Left lung (tissue), 10 donors: Measurements from ENCODE around the gene RPS6KA2. TPM values are rescaled to one million over a fixed set of nuclear protein-coding genes. Genes with fewer than 3 reads are reported as not detected.

Source experiments
- ATAC-seq: fragments of 200-7000 bp; cut with Tn5 transposase; one replicate; pipeline ENCODE4 v1.9.1; 2020; ENCODE audit warnings: moderate library complexity
- DNase-seq, 4 donors: peaks; one replicate each; pipeline ENCODE4 v3.0.0-alpha.2; 2013 to 2020
- H3K27ac ChIP-seq, 2 donors: fragments of 200-600 bp; sonication (generic) in 1 of 2; one replicate each; pipeline versions ENCODE4 v1.5.0 to v1.8.0; 2020 to 2021
- H3K27me3 ChIP-seq, 2 donors: fragments of 200-600 bp; sonication (generic) in 1 of 2; one replicate each; pipeline versions ENCODE4 v1.5.0 to v1.8.0; 2020 to 2021
- H3K36me3 ChIP-seq, 2 donors: fragments of 200-600 bp; sonication (generic) in 1 of 2; one replicate each; pipeline versions ENCODE4 v1.5.0 to v1.8.0; 2020 to 2021
- H3K4me1 ChIP-seq, 2 donors: fragments of 200-600 bp; one replicate each; pipeline ENCODE4 v1.8.0; 2021
- H3K4me3 ChIP-seq, 2 donors: fragments of 200-600 bp; sonication (generic) in 1 of 2; one replicate each; pipeline versions ENCODE4 v1.5.0 to v1.8.0; 2020 to 2021; ENCODE audit warnings: mild to moderate bottlenecking in 1 of 2
- H3K9me3 ChIP-seq, 2 donors: fragments of 200-600 bp; sonication (generic) in 1 of 2; one replicate each; pipeline versions ENCODE4 v1.5.0 to v1.8.0; 2020 to 2021
- CTCF ChIP-seq, 2 donors: fragments of 200-600 bp; sonication (generic) in 1 of 2; IDR thresholded peaks; one replicate each; pipeline versions ENCODE4 v1.5.0 to v1.8.0; 2021; ENCODE audit warnings: antibody characterized with exemption in 2 of 2
- intact Hi-C, 2 donors: fragments of 100-400 bp; cut with DNase I; formaldehyde crosslinking; loops; one replicate each; pipeline versions ENCODE4 v1.11.2 to v1.14.2; 2022
- polyA plus RNA-seq, 6 donors: library from polyadenylated mRNA; unstranded; fragments of 120-200 nt; gene quantifications; one replicate each; pipeline ENCODE4 v1.2.1, GENCODE V29; 2013; ENCODE audit not compliant: insufficient read length in 6 of 6
- total RNA-seq, 2 donors: library from RNA; stranded (reverse); fragmentation: NEBNext Ultra II Directional; extraction: Animal tissue kit (Norgen Biotek cat#: 25700); gene quantifications; one replicate each; pipeline ENCODE4 v1.2.1, GENCODE V29; 2021
- donor health status: DM: no; HTN: yes; CAD: no.
- donor health status: DM: no; HTN: no; CAD: no.

The RPS6KA2 gene
- total and polyA plus RNA-seq, 8 donors, result 42.0 to 160 (median 48.0) TPM

GRCh38 chr6:166442131-166442685 is 184.8 kb downstream of the RPS6KA2 start:
- no peak for TF ChIP-seq CTCF (IDR thresholded peaks at IDR 0.05)
- Histone ChIP-seq H3K27ac (no peak overlapping the region), H3K4me1 (peaks cover 0 to 8% of the 10 kb centered on the region in 2 donors), H3K4me3 (no peak overlapping the region), H3K36me3 (peaks cover 0 to 63% of the 10 kb centered on the region in 2 donors), H3K27me3 (no peaks in the 10 kb centered on the region), H3K9me3 (no peaks in the 10 kb centered on the region)
- DNase-seq (no peak), ATAC-seq (no peak)
- intact Hi-C loops, result no loop called here

GRCh38 chr6:166441325-166442078 is 185.5 kb downstream of the RPS6KA2 start:
- H3K27ac ChIP-seq, result no peak overlapping the region
- no peaks in the 10 kb centered on the region for H3K9me3 ChIP-seq
- H3K36me3 ChIP-seq, result peaks cover 0 to 63% of the 10 kb centered on the region in 2 donors
- DNase-seq (peak in 1 of 4 donors; percentile 54), ATAC-seq (no peak)
- H3K4me1 ChIP-seq, result peaks cover 0 to 8% of the 10 kb centered on the region in 2 donors
- H3K27me3 ChIP-seq, result no peaks in the 10 kb centered on the region
- no peak overlapping the region for H3K4me3 ChIP-seq
- no peak for TF ChIP-seq CTCF (IDR thresholded peaks at IDR 0.05)
- intact Hi-C loops, result no loop called here

GRCh38 chr6:166440729-166441128 is 186.3 kb downstream of the RPS6KA2 start:
- no peak for TF ChIP-seq CTCF (IDR thresholded peaks at IDR 0.05)
- ATAC-seq (no peak), DNase-seq (no peak)
- no peaks in the 10 kb centered on the region for H3K27me3 ChIP-seq
- intact Hi-C loops, result no loop called here
- H3K9me3 ChIP-seq, result no peaks in the 10 kb centered on the region
- no peak overlapping the region for H3K27ac ChIP-seq
- peaks cover 0 to 60% of the 10 kb centered on the region in 2 donors for H3K36me3 ChIP-seq
- peaks cover 0 to 8% of the 10 kb centered on the region in 2 donors for H3K4me1 ChIP-seq
- no peak overlapping the region for H3K4me3 ChIP-seq

GRCh38 chr6:166440106-166440505 is 186.9 kb downstream of the RPS6KA2 start:
- no peak for TF ChIP-seq CTCF (IDR thresholded peaks at IDR 0.05)
- Histone ChIP-seq H3K27ac (no peak overlapping the region), H3K4me3 (no peak overlapping the region), H3K4me1 (peaks cover 0 to 15% of the 10 kb centered on the region in 2 donors), H3K27me3 (no peaks in the 10 kb centered on the region), H3K36me3 (peaks cover 0 to 60% of the 10 kb centered on the region in 2 donors), H3K9me3 (no peaks in the 10 kb centered on the region)
- DNase-seq (no peak), ATAC-seq (no peak)
- intact Hi-C loops, result no loop called here

- H3K4me3 ChIP-seq, result no peak overlapping the region
- no peaks in the 10 kb centered on the region for H3K27me3 ChIP-seq
- H3K9me3 ChIP-seq, result no peaks in the 10 kb centered on the region
- ATAC-seq (no peak), DNase-seq (peak in 1 of 4 donors; percentile 61)
- TF ChIP-seq CTCF (IDR thresholded peaks at IDR 0.05), result no peak
- peaks cover 0 to 17% of the 10 kb centered on the region in 2 donors for H3K4me1 ChIP-seq
- intact Hi-C loops, result no loop called here
- no peak overlapping the region for H3K27ac ChIP-seq
- peaks cover 0 to 58% of the 10 kb centered on the region in 2 donors for H3K36me3 ChIP-seq
These were observed 187.5 kb downstream of the RPS6KA2 start for GRCh38 chr6:166439366-166440091.
